Fibroblast of lung (primary cell): Measurements from ENCODE around the gene GPAT2. TPM values are rescaled to one million over a fixed set of nuclear protein-coding genes. Genes with fewer than 3 reads are reported as not detected.
"Not testable (repeated sequence)": the region's sequence is repeated elsewhere in the genome, so short reads cannot be mapped to it uniquely, and the experiment has no call there.

Experiments used
- DNase-seq, 2 donors: peaks; one replicate each; pipeline versions ENCODE4 v3.0.0 to v3.0.0-alpha.2; 2010; ENCODE audit warnings: low read depth in 2 of 2
- H2AFZ ChIP-seq: 2 replicates; pipeline ENCODE4 v1.5.1; 2012; ENCODE audit warnings: low read length, control low read depth, inconsistent platforms
- H3K27ac ChIP-seq: 2 replicates; pipeline ENCODE4 v1.5.1; 2011; ENCODE audit warnings: low read length, control low read depth; ENCODE audit not compliant: insufficient read depth
- H3K27me3 ChIP-seq: 2 replicates; pipeline ENCODE4 v1.5.1; 2011; ENCODE audit warnings: mild to moderate bottlenecking, low read length; ENCODE audit not compliant: control insufficient read depth, insufficient read depth
- H3K36me3 ChIP-seq: 2 replicates; pipeline ENCODE4 v1.5.1; 2011; ENCODE audit warnings: low read length; ENCODE audit not compliant: control insufficient read depth, insufficient read depth
- H3K4me1 ChIP-seq: 2 replicates; pipeline ENCODE4 v1.5.1; 2011; ENCODE audit warnings: low read length; ENCODE audit not compliant: control insufficient read depth, insufficient read depth; ENCODE audit errors: extremely low read depth
- H3K4me2 ChIP-seq: 2 replicates; pipeline ENCODE4 v1.5.1; 2011; ENCODE audit warnings: low read length, control low read depth; ENCODE audit not compliant: insufficient read depth; ENCODE audit errors: extremely low read depth
- H3K4me3 ChIP-seq, 4 experiments: fragments of 200-600 bp in 1 of 4; sonication (generic) in 1 of 4; replicated peaks in 1 of 4; 2 replicates each; pipeline ENCODE4 v1.5.1; 2011 to 2016; ENCODE audit warnings: low read length in 4 of 4, low read depth in 3 of 4, mild to moderate bottlenecking in 3 of 4, control low read depth in 2 of 4, inconsistent platforms in 1 of 4, mixed read lengths in 1 of 4; ENCODE audit not compliant: insufficient read depth in 1 of 4; ENCODE audit errors: control extremely low read depth in 1 of 4
- H3K79me2 ChIP-seq: 2 replicates; pipeline ENCODE4 v1.5.1; 2012; ENCODE audit warnings: mild to moderate bottlenecking, low read length, inconsistent platforms; ENCODE audit not compliant: control insufficient read depth, insufficient read depth
- H3K9ac ChIP-seq: 2 replicates; pipeline ENCODE4 v1.5.1; 2011; ENCODE audit warnings: mild to moderate bottlenecking, low read length, control low read depth; ENCODE audit not compliant: insufficient read depth
- H3K9me3 ChIP-seq: 2 replicates; pipeline ENCODE4 v1.5.1; 2012; ENCODE audit warnings: low read depth, low read length; ENCODE audit not compliant: control insufficient read depth, insufficient read depth
- H4K20me1 ChIP-seq: 2 replicates; pipeline ENCODE4 v1.5.1; 2011; ENCODE audit warnings: low read length; ENCODE audit not compliant: control insufficient read depth, insufficient read depth; ENCODE audit errors: extremely low read depth
- polyA plus RNA-seq, 2 donors: library from polyadenylated mRNA; depleted of rRNA in 1 of 2; stranded (reverse) in 1 of 2; unstranded in 1 of 2; fragments of >200 nt; gene quantifications; 2 replicates each; pipeline ENCODE4 v1.2.1, GENCODE V29; 2011 to 2012; ENCODE audit warnings: missing spikeins in 1 of 2
- total RNA-seq: library from RNA; depleted of rRNA; stranded (reverse); fragments of >200 nt; gene quantifications from 2 replicates; pipeline ENCODE4 v1.2.1, GENCODE V29; 2014

Gene GPAT2
- total and polyA plus RNA-seq, 2 donors (not counting 1 experiment from before 2014, with no cell fraction given) = 1.1 to 2.8 TPM

- not testable (repeated sequence) for H3K4me3 ChIP-seq, H3K79me2 ChIP-seq, H3K9ac ChIP-seq, H3K4me1 ChIP-seq, DNase-seq, H3K4me2 ChIP-seq, H3K9me3 ChIP-seq, H2AFZ ChIP-seq, H3K36me3 ChIP-seq, H3K27ac ChIP-seq, H4K20me1 ChIP-seq
- H3K27me3 ChIP-seq = peaks cover 12% of the 10 kb centered on the region
Observed at GRCh38 chr2:96071087-96071976, 36.6 kb upstream of the GPAT2 start.

GRCh38 chr2:96070351-96070750 is 35.6 kb upstream of the GPAT2 start:
- not testable (repeated sequence) for DNase-seq, H3K4me3 ChIP-seq

GRCh38 chr2:96069878-96070277 is 35.2 kb upstream of the GPAT2 start:
- not testable (repeated sequence) for DNase-seq, H3K27ac ChIP-seq, H3K9ac ChIP-seq, H2AFZ ChIP-seq, H4K20me1 ChIP-seq, H3K36me3 ChIP-seq, H3K9me3 ChIP-seq, H3K79me2 ChIP-seq, H3K4me3 ChIP-seq, H3K4me2 ChIP-seq, H3K4me1 ChIP-seq
- peaks cover 12% of the 10 kb centered on the region for H3K27me3 ChIP-seq

More at GRCh38 chr2:96070351-96070750, 35.6 kb upstream of the GPAT2 start:
- not testable (repeated sequence) for H4K20me1 ChIP-seq, H3K9ac ChIP-seq, H3K4me1 ChIP-seq, H3K4me2 ChIP-seq, H3K9me3 ChIP-seq, H3K79me2 ChIP-seq, H3K27ac ChIP-seq, H3K36me3 ChIP-seq, H2AFZ ChIP-seq
- H3K27me3 ChIP-seq = peaks cover 12% of the 10 kb centered on the region

- H3K4me1 ChIP-seq, H3K9ac ChIP-seq, DNase-seq, H3K27me3 ChIP-seq, H4K20me1 ChIP-seq, H2AFZ ChIP-seq, H3K27ac ChIP-seq, H3K4me2 ChIP-seq, H3K4me3 ChIP-seq, H3K79me2 ChIP-seq, H3K36me3 ChIP-seq, H3K9me3 ChIP-seq: not testable (repeated sequence)
Observed at GRCh38 chr2:96067902-96068581, 33.3 kb upstream of the GPAT2 start.

- not testable (repeated sequence) for H2AFZ ChIP-seq, DNase-seq, H3K9me3 ChIP-seq, H3K4me3 ChIP-seq, H3K27ac ChIP-seq, H3K9ac ChIP-seq, H3K4me2 ChIP-seq, H3K36me3 ChIP-seq, H3K4me1 ChIP-seq, H3K79me2 ChIP-seq, H3K27me3 ChIP-seq, H4K20me1 ChIP-seq
Observed at GRCh38 chr2:96067098-96067660, 32.5 kb upstream of the GPAT2 start.

- not testable (repeated sequence) for DNase-seq
Observed at GRCh38 chr2:96066511-96066910, 31.8 kb upstream of the GPAT2 start.

More at GRCh38 chr2:96066511-96066910, 31.8 kb upstream of the GPAT2 start:
- not testable (repeated sequence) for H3K79me2 ChIP-seq, H3K4me2 ChIP-seq, H3K27me3 ChIP-seq, H2AFZ ChIP-seq, H3K9me3 ChIP-seq, H3K4me3 ChIP-seq, H3K4me1 ChIP-seq, H3K36me3 ChIP-seq, H4K20me1 ChIP-seq, H3K27ac ChIP-seq, H3K9ac ChIP-seq
